Measurements from ENCODE around the gene SLC13A3. TPM values are rescaled to one million over a fixed set of nuclear protein-coding genes. Genes with fewer than 3 reads are reported as not detected.

SLC13A3 gene
- total RNA-seq, 1 experiment from 2014 or later = 0.39 TPM

GRCh38 chr20:46595933-46596332, 55.3 kb downstream of the SLC13A3 start:
- intact Hi-C loops (cut with micrococcal nuclease; ENCODE audit: unreplicated experiment) = no loop called here
- no peaks in the 10 kb centered on the region for H3K4me1 Mint-ChIP-seq (ENCODE audit: low read depth, unreplicated experiment)
- POLR2A ChIA-PET = no interaction called here
- peaks cover 14% of the 10 kb centered on the region for H3K27me3 Mint-ChIP-seq (ENCODE audit: insufficient read depth, unreplicated experiment)
- no peaks in the 10 kb centered on the region for H3K4me1 ChIP-seq
- TF ChIP-seq CTCF (IDR thresholded peaks at IDR 0.05; ENCODE audit: insufficient read depth in 1 of 2, low read depth in 1 of 2, low read length in 1 of 2, severe bottlenecking in 1 of 2, unreplicated experiment in 1 of 2) = no peak
- no TSS peak for BruUV-seq (replicated peaks)
- no peak for DNase-seq
- no peak overlapping the region for H3K4me3 ChIP-seq (ENCODE audit: low read depth, low read length)
- CTCF ChIA-PET = no interaction called here
- H3K27me3 ChIP-seq (replicated peaks; ENCODE audit: control insufficient read depth, insufficient read depth, low read length) = 0 out of 2 replicates have a peak, but pooled peaks cover 2% of the 10 kb centered on the region
- H3K4me3 Mint-ChIP-seq (ENCODE audit: unreplicated experiment) = no peak overlapping the region
- no peaks in the 10 kb centered on the region for H3K9me3 Mint-ChIP-seq (ENCODE audit: unreplicated experiment)
- H3K27ac Mint-ChIP-seq (ENCODE audit: unreplicated experiment) = no peak overlapping the region
- H3K9me3 ChIP-seq = no peaks in the 10 kb centered on the region
- no peaks in the 10 kb centered on the region for H3K36me3 Mint-ChIP-seq (ENCODE audit: insufficient read depth, unreplicated experiment)
- no peaks in the 10 kb centered on the region for H3K36me3 ChIP-seq (ENCODE audit: control insufficient read depth, insufficient read depth, low read length)

DNA sequence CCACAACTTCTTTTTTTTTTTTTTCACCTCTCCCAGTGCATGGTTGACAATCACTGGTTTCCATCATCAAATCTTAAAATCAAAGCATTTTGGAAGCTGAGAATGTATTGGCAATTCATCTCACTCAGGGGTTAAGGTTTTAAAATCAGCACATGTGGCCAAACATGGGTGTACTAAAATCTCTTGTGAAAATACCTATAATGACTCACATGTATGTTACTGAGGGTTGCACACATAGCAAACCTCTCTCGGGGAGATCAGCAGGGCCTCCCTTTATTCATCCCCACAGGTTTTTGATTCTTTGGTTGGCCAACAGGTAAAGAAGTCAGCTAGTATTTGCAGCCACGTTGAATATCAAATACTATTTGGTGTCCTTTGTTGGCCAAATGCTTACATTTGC, 56.5 kb downstream of the SLC13A3 start:
- CTCF ChIA-PET = interaction anchor here (0.7 kb wide), 1 partner anchor 19 kb away, joined by 3 read pairs; no protein-coding TSS in a partner anchor
- POLR2A ChIA-PET = no interaction called here
- no TSS peak for BruUV-seq (replicated peaks)
- no peak for DNase-seq
- intact Hi-C loops (cut with micrococcal nuclease; ENCODE audit: unreplicated experiment) = no loop called here
- Histone ChIP-seq H3K36me3 (ENCODE audit: control insufficient read depth, insufficient read depth, low read length) (no peaks in the 10 kb centered on the region), H3K27me3 (replicated peaks; ENCODE audit: control insufficient read depth, insufficient read depth, low read length) (0 out of 2 replicates have a peak, but pooled peaks cover 2% of the 10 kb centered on the region), H3K9me3 (no peaks in the 10 kb centered on the region), H3K4me3 (ENCODE audit: low read depth, low read length) (no peak overlapping the region), H3K4me1 (no peaks in the 10 kb centered on the region)
- no peak overlapping the region for H3K4me3 Mint-ChIP-seq (ENCODE audit: unreplicated experiment)
- no peaks in the 10 kb centered on the region for H3K4me1 Mint-ChIP-seq (ENCODE audit: low read depth, unreplicated experiment)
- TF ChIP-seq CTCF (IDR thresholded peaks at IDR 0.05; ENCODE audit: insufficient read depth in 1 of 2, low read depth in 1 of 2, low read length in 1 of 2, severe bottlenecking in 1 of 2, unreplicated experiment in 1 of 2) = no peak
- peaks cover 14% of the 10 kb centered on the region for H3K27me3 Mint-ChIP-seq (ENCODE audit: insufficient read depth, unreplicated experiment)
- no peaks in the 10 kb centered on the region for H3K36me3 Mint-ChIP-seq (ENCODE audit: insufficient read depth, unreplicated experiment)
- no peaks in the 10 kb centered on the region for H3K9me3 Mint-ChIP-seq (ENCODE audit: unreplicated experiment)
- no peak overlapping the region for H3K27ac Mint-ChIP-seq (ENCODE audit: unreplicated experiment)

GRCh38 chr20:46592580-46593362, 58.5 kb downstream of the SLC13A3 start:
- Mint-ChIP-seq H3K36me3 (ENCODE audit: insufficient read depth, unreplicated experiment) (no peaks in the 10 kb centered on the region), H3K27me3 (ENCODE audit: insufficient read depth, unreplicated experiment) (peaks cover 14% of the 10 kb centered on the region), H3K27ac (ENCODE audit: unreplicated experiment) (no peak overlapping the region), H3K9me3 (ENCODE audit: unreplicated experiment) (no peaks in the 10 kb centered on the region), H3K4me1 (ENCODE audit: low read depth, unreplicated experiment) (no peaks in the 10 kb centered on the region), H3K4me3 (ENCODE audit: unreplicated experiment) (no peak overlapping the region)
- peak; percentile 46 to 48 for TF ChIP-seq CTCF (IDR thresholded peaks at IDR 0.05; ENCODE audit: insufficient read depth in 1 of 2, low read depth in 1 of 2, low read length in 1 of 2, severe bottlenecking in 1 of 2, unreplicated experiment in 1 of 2)
- Histone ChIP-seq H3K4me3 (ENCODE audit: low read depth, low read length) (no peak overlapping the region), H3K9me3 (no peaks in the 10 kb centered on the region), H3K4me1 (no peaks in the 10 kb centered on the region), H3K27me3 (replicated peaks; ENCODE audit: control insufficient read depth, insufficient read depth, low read length) (0 out of 2 replicates have a peak, but pooled peaks cover 2% of the 10 kb centered on the region), H3K36me3 (ENCODE audit: control insufficient read depth, insufficient read depth, low read length) (no peaks in the 10 kb centered on the region)
- DNase-seq = peak in 1 of 2 experiments; percentile 53
- no TSS peak for BruUV-seq (replicated peaks)
- intact Hi-C loops (cut with micrococcal nuclease; ENCODE audit: unreplicated experiment) = no loop called here
- ChIA-PET CTCF (no interaction called here), POLR2A (no interaction called here)
